Subcutaneous adipose tissue (tissue), 4 donors: ENCODE data around the gene CCDC158. TPM values are rescaled to one million over a fixed set of nuclear protein-coding genes. Genes with fewer than 3 reads are reported as not detected.

Source experiments
- CTCF ChIP-seq: fragments of 450-650 bp; IDR thresholded peaks from one replicate; pipeline ENCODE4 v1.5.1; 2016; ENCODE audit warnings: low read depth, mild to moderate bottlenecking, control low read depth, antibody characterized with exemption, moderate library complexity
- total RNA-seq, 4 donors: library from RNA; depleted of rRNA; stranded (reverse); fragments of >200 nt; gene quantifications; one replicate each; pipeline ENCODE4 v1.1.0, GENCODE V29; 2016

Gene CCDC158
- total RNA-seq, 4 donors from 2014 or later: 0.33 to 1.7 (median 1.2) TPM

- TF ChIP-seq CTCF: no peak
These were observed 9.8 kb upstream of the CCDC158 start for GRCh38 chr4:76430519-76431388.

- TF ChIP-seq CTCF: no peak
These were observed 8.7 kb upstream of the CCDC158 start for GRCh38 chr4:76429636-76430035.

- TF ChIP-seq CTCF: no peak
These were observed 5.3 kb upstream of the CCDC158 start for GRCh38 chr4:76426272-76426671.

- TF ChIP-seq CTCF: no peak
These were observed 666 bp downstream of the CCDC158 start for GRCh38 chr4:76420188-76420761.

- no peak for TF ChIP-seq CTCF
These were observed 10.3 kb downstream of the CCDC158 start for GRCh38 chr4:76410636-76411035.

GRCh38 chr4:76407440-76408119 is 13.4 kb downstream of the CCDC158 start:
- TF ChIP-seq CTCF: no peak

- TF ChIP-seq CTCF: no peak
These were observed 14.9 kb downstream of the CCDC158 start for GRCh38 chr4:76406081-76406480.
